ENCODE data around the gene ARMC3. TPM values are rescaled to one million over a fixed set of nuclear protein-coding genes. Genes with fewer than 3 reads are reported as not detected.

The ARMC3 gene
- total RNA-seq, 1 experiment from 2014 or later = 0.09 TPM

DNA sequence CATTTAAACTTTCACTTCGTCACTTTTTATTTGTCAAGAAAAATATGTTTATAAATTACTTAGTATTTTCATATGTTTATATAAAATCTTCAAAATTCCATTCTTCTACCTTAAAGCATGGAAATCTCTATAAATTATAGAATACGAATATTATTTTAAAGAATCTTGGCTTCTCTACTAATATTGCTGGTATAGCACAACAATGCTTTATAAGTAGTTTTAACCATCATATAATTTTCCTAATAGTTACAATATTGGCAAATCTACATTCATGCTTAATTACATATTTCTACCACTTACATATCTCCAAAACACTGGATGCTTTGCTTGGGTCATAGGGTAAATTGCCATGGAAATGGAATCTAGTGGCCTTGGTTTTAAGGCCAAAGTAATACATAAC is 21.1 kb upstream of the ARMC3 start:
- Mint-ChIP-seq H3K36me3 (ENCODE audit: insufficient read depth in 1 of 3, low read depth in 3 of 3) (peaks cover 15 to 39% (median 20%) of the 10 kb centered on the region in 3 experiments), H3K27ac (no peak overlapping the region), H3K27me3 (ENCODE audit: low read depth) (no peaks in the 10 kb centered on the region; the same call in 1 of the 2 replicates), H3K4me3 (no peak overlapping the region), H3K4me1 (no peaks in the 10 kb centered on the region), H3K9me3 (peaks cover 37 to 40% of the 10 kb centered on the region in 2 experiments)
- Histone ChIP-seq H3K79me1 (ENCODE audit: insufficient read depth, low read depth, low read length, poor library complexity, severe bottlenecking) (no peaks in the 10 kb centered on the region), H3K56ac (ENCODE audit: insufficient read length, low read depth, low read length) (no peak overlapping the region), H3K4ac (ENCODE audit: low read depth, low read length) (no peak overlapping the region), H3K4me2 (ENCODE audit: insufficient read depth, insufficient read length, low read length) (no peak overlapping the region), H2AFZ (ENCODE audit: low read length) (no peak overlapping the region), H3T11ph (ENCODE audit: low read length) (no peak overlapping the region), H3K23me2 (ENCODE audit: insufficient read length, low read depth, low read length, poor library complexity, severe bottlenecking) (no peaks in the 10 kb centered on the region), H3K27me3 (ENCODE audit: insufficient read depth, low read length) (no peaks in the 10 kb centered on the region), H4K20me1 (ENCODE audit: control insufficient read depth, insufficient read depth, insufficient read length) (no peaks in the 10 kb centered on the region), H4K8ac (replicated peaks; ENCODE audit: insufficient read length, low read depth, low read length) (no peak overlapping the region), H2BK5ac (ENCODE audit: insufficient read length, low read length) (no peak overlapping the region), H3K79me2 (ENCODE audit: insufficient read depth, low read length) (no peaks in the 10 kb centered on the region), H3K9ac (ENCODE audit: extremely low read depth, insufficient read length, low read length) (no peak overlapping the region), H3K27ac (ENCODE audit: insufficient read length, low read depth, low read length) (no peak overlapping the region), H2BK15ac (ENCODE audit: low read depth, low read length) (no peak overlapping the region), H2AK5ac (ENCODE audit: insufficient read length, low read length) (no peak overlapping the region), H2BK120ac (ENCODE audit: low read depth, low read length, poor library complexity, severe bottlenecking) (no peak overlapping the region), H3K14ac (ENCODE audit: insufficient read depth, low read length) (no peak overlapping the region), H3K4me1 (ENCODE audit: insufficient read depth, low read length) (no peaks in the 10 kb centered on the region), H3K23ac (ENCODE audit: insufficient read length, low read depth, low read length) (no peak overlapping the region), H3K9me3 (ENCODE audit: control insufficient read depth, low read depth, low read length) (no peaks in the 10 kb centered on the region), H2BK12ac (ENCODE audit: insufficient read length, low read depth, low read length) (no peak overlapping the region), H4K5ac (ENCODE audit: insufficient read length, low read depth, low read length) (no peak overlapping the region), H2BK20ac (ENCODE audit: low read depth, low read length, poor library complexity, severe bottlenecking) (no peak overlapping the region), H3K18ac (ENCODE audit: insufficient read length, low read depth, low read length) (no peak overlapping the region), H4K91ac (ENCODE audit: insufficient read length, low read depth, low read length) (no peak overlapping the region)
- no peak for DNase-seq
- WGBS (ENCODE audit: extremely low coverage, insufficient read length, low lambda C conversion rate) = no CpG with 5 or more reads among the region's 2 CpGs
- TF ChIP-seq, protein P1, sequence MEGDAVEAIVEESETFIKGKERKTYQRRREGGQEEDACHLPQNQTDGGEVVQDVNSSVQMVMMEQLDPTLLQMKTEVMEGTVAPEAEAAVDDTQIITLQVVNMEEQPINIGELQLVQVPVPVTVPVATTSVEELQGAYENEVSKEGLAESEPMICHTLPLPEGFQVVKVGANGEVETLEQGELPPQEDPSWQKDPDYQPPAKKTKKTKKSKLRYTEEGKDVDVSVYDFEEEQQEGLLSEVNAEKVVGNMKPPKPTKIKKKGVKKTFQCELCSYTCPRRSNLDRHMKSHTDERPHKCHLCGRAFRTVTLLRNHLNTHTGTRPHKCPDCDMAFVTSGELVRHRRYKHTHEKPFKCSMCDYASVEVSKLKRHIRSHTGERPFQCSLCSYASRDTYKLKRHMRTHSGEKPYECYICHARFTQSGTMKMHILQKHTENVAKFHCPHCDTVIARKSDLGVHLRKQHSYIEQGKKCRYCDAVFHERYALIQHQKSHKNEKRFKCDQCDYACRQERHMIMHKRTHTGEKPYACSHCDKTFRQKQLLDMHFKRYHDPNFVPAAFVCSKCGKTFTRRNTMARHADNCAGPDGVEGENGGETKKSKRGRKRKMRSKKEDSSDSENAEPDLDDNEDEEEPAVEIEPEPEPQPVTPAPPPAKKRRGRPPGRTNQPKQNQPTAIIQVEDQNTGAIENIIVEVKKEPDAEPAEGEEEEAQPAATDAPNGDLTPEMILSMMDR (conservative IDR thresholded peaks at IDR 0.05) = no peak

Data from H9 (cell line).